HG02938 (cell line): Measurements from ENCODE around the gene SEC16A.

Source experiments
- ATAC-seq: cut with Tn5 transposase; IDR thresholded peaks from one replicate; pipeline ENCODE4 v1.9.1; 2021; ENCODE audit warnings: mild to moderate bottlenecking, moderate library complexity; ENCODE audit not compliant: unreplicated experiment

Gene SEC16A, protein sequence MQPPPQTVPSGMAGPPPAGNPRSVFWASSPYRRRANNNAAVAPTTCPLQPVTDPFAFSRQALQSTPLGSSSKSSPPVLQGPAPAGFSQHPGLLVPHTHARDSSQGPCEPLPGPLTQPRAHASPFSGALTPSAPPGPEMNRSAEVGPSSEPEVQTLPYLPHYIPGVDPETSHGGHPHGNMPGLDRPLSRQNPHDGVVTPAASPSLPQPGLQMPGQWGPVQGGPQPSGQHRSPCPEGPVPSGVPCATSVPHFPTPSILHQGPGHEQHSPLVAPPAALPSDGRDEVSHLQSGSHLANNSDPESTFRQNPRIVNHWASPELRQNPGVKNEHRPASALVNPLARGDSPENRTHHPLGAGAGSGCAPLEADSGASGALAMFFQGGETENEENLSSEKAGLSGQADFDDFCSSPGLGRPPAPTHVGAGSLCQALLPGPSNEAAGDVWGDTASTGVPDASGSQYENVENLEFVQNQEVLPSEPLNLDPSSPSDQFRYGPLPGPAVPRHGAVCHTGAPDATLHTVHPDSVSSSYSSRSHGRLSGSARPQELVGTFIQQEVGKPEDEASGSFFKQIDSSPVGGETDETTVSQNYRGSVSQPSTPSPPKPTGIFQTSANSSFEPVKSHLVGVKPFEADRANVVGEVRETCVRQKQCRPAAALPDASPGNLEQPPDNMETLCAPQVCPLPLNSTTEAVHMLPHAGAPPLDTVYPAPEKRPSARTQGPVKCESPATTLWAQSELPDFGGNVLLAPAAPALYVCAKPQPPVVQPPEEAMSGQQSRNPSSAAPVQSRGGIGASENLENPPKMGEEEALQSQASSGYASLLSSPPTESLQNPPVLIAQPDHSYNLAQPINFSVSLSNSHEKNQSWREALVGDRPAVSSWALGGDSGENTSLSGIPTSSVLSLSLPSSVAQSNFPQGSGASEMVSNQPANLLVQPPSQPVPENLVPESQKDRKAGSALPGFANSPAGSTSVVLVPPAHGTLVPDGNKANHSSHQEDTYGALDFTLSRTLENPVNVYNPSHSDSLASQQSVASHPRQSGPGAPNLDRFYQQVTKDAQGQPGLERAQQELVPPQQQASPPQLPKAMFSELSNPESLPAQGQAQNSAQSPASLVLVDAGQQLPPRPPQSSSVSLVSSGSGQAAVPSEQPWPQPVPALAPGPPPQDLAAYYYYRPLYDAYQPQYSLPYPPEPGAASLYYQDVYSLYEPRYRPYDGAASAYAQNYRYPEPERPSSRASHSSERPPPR (N-terminal part only)

DNA sequence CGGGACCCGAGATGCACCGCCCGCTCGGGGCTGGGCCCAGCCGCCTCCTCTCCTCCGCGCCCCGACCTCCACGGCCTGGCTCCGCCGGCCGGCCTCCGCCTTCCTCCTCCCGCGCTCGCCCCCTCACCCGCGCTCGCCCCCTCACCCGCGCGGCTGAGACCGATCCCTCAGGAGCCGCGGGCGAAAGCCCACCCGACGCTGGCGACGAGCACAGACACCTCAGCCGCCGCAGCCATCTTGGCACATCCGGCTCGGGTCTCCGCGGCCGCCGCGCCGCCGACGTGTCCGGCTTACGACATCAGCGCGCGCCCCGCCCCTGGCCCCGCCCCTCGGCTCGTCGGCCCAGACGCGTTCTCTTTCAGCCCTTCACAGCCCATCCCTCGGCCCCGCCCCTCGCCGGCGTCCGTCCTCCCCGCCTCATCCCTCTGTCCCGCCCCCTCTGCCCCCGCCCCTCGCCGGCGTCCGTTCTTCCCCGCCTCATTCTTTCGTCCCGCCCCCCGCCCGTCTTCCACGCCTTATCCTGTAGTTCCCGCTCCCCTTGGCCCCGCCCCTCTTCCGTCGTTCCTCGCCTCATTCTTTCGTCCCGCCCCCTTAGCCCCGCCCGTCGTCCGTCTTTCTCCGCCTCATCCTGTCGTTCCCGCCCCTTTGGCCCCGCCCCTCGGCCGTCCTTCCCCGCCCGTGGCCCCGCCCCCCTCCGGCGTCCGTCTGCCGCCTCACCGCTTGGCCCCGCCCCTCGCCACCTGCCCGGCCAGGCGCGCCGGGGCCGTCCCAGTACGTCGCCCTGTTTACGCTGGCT is at the start of gene SEC16A:
Gene SEC16A, minus strand, starts transcription at position 248 of the 796 bp plus-strand sequence. CDS start 5,425 bp downstream, outside the sequence.
- ATAC-seq: peak; percentile 55

DNA sequence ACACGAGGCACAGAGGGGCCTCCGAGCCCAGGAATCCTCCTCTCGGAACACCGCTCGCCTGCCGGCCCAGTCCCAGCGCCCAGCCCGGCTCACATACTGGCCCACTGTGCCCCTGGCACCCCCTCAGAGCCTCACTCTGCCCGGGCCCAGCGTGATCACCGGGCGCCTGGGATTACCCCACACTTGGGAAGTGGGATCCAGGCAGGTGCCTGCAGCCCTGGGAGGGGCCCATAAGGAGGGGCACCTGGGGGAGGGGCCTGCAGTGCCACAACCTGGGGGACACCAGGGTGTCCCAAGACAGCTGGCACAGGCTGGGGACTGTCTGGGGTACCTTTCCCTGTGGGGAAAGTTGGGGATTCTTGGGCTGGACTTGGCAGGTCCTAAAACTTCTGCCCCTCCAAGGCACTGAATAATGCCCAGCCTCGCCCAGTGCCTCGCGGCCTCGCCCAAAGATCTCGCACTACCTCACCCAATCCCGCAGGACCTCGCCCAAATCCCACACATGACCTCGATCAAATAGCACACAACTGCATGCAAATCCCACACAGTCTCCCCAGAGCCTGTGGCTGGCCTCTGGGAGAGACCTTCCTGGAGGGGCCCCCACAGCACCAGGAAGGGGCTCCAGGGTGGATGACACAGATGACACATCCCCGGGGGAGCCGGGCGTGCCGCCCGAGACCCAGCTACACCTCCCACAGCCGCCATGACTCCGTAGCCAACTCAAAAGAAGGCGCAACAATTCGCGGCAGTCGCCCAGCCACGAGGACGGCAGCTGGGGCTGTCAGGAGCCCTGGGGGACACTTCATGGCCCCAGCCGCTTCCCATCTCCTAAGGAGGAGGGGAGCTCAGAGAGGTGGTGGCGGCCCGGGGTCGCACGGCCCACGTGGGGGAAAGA is 49.3 kb upstream of the SEC16A start:
- no peak for ATAC-seq

DNA sequence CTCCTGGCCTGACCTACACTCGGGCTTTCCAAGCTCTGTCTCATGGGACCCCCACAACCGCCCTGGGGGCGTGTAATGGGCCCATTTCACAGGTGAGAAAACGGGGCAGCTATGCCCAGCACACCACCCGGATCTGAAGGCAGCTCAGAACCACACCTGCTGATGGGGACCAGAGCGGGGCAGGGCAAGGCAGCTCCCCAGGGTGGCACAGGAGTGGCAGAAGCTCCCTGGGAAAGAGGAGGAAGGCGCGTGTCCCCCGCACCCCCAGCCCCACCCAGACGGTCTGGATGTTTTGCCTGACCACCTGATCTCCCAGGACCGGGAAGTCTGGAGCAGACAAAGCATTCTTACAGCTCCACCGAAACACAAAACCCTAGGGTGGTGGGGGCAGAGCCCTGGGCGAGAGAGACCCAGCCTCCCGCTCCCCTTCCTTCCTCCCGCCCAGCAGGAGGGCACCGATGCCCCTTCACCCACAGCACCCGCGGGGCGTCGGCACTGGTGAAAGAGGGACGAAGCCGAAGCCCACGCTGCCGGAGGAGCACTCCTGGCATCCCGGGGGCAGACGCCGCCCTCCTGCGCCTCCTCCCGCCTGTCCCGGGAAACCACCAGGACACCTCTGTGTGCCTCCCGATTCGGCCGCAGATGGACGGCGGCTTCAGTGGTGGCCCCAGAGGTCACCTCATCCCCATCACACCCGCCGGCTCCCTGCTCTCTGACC is 48.5 kb upstream of the SEC16A start:
- ATAC-seq: no peak

DNA sequence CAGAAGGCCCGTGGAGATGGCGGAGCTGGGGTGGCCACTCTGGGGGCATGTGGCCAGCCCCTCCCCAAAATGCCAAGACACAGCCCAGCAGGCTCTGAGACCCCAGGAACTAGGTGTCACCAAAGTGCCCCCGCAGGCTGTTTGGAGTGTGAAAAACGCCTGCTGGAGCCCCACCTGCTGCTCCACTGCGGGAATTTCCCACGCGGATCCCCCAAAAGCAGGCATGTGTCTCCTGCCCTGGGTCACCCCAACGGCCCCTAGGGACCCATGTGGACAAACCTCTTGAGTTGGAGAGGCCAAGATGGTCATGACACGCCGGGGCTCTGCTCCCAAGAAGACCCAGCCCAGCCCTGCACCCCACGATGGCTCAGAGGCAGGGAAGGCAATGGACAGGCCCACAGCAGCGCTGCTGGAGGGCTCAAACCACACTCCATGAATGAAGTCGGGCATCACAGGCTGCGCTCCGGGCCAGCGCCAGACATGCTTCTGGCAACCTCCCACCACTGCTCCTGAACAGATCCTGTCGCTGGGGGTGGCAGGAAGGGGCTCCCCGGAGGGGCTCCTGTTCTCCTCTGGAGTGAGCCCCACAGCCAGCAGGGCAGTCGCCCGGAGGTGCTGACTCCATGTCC is 47.7 kb upstream of the SEC16A start:
- no peak for ATAC-seq

DNA sequence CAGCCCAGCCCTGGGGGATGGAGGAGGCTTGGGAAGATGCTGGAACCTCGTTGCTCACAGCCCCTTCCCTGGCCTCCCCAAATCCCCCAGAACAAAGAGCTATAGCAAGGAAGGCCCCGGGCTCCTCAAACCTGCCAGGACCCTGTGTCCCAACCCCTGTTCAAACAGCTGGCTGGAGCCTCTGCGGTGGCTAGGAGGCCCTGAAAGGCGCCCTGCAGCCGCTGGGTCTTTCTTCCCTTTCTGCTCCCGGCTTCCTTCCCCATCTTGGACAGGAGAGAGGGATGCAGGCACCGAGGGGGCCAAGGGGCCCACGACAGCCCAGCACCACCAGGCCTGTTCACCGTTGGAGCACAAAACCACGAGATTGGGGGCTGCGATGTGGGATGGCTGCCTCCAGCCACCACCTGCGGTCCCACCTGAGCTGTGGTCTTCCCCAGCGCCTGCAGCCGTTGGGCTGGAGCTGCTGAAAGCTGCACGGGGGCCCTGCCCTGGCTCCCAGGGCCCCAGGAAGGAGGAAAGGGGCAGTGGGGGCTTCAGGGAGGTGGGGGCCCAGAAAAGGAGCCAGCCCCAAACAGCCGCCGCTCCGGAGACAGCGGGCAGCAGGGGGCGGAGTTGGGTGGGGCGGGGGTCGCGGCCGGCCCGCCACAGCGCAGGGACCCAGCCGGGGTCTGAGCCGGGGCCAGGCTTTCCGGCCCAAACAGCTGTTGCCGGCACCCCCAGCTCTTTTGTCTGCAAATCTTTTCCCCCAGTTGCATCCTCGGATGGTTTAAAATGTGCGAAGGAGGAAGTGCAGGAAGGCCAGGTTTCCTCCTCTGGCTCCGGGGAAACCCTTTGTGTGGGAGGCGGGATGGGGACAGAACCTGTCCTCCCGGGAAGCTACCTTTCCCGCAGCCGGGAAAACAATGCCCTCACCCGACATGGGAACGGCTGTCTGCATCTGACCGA is 46.9 kb upstream of the SEC16A start:
- no peak for ATAC-seq

DNA sequence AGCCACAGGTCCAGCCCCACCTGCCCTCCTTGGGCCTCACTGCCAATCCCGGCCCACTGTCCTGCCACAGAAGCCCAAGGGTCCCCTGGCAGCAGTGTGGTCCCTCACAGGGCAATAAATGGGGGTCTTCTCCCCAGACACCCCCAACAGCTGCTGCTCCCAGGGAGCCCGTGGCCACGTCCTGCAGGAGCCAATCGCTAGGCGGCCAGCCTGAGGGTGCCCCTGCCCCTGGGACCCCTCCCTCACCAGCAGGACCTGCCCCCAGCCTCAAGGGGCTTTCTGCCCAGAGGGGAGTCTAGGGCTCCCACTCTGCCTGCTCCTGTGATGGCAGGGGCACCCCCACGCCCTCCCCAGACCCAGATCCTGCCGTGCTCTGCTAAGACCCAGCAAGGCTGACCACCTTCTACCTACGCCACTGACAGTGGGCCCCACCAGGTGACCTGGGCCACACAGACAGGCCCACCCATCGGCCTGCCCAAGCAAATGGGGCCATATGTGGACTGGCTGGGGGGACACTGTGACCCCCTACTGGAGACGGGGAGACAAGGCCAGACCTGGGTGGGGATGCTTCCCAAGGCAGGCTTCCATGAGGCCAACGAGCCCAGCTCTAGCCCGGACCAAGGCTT is 46.0 kb upstream of the SEC16A start:
- no peak for ATAC-seq

DNA sequence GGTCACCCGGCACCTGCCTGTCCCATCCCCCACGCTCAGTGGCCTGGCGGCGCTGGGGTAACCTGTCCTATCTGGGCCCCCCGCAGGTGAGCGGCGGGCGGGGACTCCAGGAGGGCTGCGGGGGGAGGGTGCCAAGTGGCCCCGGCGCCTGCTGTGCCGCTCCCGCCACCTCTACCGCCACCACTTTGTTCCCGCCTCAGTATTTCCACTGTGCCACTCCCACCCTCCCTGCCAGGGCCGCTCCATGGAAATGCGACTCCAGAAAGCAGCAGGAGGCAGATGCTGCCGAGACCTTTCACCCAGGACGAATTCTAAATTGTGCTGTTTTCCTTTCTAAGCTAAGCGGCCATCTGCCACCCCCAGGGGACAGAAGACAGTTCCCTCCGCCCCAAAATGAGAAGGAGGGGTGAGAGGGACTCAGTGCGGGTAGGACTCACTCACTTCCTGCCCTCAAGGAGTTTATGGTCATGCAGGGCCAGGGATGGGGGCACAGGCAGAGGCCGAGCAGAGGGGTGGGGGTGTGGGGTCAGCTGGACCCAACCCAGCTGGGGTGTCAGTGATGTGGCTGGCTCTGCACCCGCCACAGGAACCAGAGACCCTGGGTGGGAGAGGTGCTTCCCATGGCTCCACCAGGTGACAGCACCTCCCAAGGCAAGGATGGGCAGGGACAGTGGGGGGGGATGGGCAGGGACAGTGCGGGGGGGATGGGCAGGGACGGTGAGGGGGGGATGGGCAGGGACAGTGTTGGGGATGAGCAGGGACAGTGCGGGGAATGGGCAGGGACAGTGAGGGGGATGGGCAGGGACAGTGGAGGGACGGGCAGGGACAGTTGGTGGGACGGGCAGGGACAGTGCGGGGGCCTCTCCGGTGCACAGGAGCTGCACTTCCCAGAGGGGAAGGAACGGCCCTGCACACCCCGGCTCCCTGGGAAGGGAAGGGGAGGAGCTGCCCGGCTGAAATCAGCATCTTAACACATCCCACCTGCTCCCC is 45.2 kb upstream of the SEC16A start:
- ATAC-seq: no peak

DNA sequence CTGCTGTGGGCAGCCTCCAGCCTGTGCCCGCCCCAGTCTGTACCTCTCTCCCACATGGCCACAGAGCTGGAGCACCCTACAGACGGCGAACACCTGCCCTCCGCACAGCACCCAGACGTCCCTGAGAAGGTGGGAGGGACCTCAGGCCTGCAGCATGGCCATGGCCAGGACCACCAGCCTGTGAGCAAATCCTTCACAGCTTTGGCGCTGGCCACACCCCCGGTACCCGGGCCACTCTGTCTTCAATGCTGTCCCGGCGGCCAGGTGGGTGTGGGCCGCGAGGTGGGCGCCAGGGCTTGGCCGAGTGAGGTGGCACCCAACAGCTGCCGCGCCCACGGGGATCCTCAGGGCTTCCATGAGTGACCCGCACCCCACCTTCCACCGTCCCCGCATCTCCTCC is 44.3 kb upstream of the SEC16A start:
- ATAC-seq: no peak

DNA sequence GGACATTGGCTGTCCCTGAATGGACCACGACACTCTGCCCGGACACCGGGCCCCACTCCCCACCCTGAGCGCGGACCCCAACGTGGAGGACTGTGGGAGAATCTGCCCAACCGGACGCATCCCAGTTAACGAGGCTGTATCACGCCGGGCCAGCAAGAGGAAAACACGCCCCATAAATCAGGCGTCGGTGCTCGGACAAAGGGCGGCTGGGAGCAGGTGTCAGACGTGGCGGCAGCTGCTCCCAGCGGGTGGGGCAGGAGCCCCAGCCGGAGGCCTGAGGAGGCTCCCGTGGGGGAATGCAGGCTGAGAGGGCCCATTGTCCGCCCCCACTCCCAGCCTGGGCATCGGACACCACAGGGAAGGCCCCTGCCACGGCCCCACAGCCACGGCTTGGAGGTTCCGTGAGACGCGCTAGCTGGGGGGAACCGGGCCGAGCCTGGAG is 43.8 kb upstream of the SEC16A start:
- no peak for ATAC-seq

DNA sequence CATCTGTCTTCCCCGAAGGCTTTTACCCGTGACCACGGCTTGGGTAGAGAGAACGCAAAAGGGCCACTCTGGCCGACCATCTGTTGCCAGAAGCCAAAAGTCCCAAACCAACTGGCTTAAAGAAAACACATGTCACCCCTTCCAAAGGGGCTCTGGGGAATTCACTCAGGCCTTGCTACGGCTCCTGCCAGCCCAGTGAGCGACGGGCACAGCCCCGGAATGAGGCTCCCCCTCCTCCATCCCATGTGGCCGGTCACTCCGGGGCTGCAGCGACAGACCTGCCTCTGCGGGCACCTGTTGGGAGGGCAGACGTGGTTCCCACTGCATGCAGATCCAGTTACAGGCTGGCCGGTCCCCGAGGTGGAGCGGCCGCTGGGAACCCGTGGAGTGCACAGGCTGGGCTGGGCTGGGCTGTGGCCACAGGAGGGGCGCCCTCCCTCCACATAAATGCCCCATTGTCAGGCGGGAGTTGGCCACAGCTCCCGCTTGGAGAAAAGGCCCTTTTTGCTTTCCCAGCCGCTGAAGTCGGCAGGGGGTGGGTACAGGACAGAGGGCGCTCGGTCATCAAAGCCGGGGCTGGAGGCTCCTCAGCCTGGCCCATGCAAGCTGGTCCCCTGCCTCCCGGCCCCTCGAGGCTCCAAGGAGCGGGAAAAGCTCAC is 43.1 kb upstream of the SEC16A start:
- ATAC-seq: no peak

DNA sequence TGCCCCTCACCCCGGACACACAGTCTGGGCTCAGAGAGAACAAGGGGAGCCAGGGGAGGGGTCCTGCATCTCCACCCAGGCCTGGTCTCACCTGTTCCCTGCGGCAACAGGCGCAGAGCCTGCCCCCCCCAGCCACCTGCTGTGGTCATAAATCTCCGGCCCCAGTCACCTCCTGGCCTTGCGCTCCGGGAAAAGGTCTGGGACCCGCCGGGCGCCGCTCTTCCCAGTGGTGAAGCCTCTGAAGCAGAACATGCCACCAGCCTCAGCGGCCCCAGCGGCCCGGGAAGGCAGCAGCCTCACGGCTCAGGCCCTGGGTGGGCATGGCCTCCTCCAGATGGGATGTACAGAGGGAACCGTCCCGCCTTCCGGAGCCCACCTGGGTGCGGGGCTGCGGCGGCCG is 42.4 kb upstream of the SEC16A start:
- no peak for ATAC-seq

DNA sequence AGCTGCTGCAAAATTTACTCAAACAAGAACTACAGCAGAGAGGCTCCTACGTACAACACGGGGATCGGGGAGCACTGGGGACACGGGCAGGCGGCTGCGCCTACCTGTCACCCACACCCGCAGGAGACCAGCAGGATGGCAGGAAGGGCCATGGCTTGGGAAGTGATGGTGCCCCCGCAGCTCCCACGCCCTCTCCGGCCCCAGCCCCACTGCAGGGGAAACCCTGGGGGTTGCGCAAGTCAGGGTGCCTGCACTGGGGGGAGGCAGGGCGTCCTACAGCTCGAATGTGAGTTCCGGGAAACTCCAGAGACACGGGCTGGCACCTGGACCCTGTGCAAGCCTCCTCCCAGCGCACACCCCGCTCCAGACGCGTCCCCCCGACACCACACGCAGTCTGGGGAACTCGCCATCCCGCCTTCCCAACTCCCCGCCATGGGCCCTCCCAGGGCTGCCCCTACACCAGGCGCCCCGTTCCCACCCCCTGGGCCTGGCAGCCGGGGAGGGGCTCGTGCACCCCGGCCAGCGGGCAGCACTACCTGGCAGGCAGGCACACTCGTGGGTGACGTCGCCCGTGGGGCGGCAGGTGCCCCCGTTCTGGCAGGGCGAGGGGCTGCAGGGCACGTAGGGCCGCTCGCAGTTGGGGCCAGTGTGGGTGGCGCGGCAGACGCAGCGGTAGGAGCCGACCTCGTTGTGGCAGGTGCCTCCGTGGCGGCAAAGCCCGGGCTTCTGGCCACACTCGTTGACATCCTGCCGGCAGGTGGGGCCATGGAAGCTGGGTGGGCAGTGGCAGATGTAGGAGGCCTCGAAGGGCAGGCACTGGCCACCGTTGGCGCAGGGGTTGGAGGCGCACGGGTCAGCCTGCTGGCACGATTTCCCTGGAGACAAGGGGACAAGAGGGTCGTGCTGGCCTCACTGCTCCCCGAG is 39.7 kb upstream of the SEC16A start:
- no peak for ATAC-seq

DNA sequence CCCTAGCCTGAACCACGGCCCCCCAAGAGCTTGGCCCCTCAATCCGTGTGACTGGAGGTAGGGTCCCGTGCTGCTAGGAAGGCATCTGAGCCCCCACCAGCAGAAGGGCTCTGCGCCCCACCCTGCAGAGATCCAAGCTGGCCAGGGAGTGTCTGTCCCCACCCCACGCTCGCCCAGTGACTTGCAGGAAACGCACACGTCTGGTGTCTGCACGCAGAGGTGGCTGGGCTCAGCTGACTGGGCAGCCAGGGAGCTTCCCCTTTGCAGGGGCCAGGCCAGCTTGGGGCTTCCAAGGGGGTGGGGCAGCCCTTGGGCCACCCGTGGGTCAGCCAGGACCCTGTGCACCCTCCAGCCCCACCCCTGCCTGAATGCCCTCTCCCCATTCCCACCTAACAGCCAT is 38.7 kb upstream of the SEC16A start:
- ATAC-seq: no peak

DNA sequence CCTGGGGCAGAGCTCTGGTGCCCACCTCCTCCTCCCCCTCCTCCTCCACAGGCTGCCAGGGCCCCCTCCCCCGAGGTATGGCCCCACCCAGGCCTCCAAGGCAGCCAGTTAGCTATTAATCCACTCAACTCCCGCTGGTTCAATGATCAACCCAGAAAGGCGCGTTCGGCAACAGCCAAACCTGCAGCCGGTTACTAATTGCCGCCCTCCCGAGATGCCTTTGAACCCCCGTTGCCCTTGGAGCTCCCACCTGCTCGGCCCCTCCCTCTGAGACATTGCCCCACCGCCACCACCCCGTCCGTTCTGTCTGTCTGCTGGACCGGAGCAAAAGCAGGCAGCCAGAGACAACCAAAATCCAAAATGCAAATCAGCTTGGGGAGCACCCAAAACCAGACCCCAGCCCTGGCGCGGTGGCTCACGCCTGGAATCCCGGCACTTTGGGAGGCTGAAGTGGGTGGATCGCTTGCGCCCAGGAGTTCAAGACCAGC is 37.3 kb upstream of the SEC16A start:
- no peak for ATAC-seq
